Hematopoietic multipotent progenitor cell treated with erythropoietin and hydrocortisone succinate and interleukin-3 and kit ligand, for 4 days (in vitro differentiated cells): Measurements from ENCODE around the gene TERF2IP.

Experiments used
- DNase-seq: peaks from one replicate; pipeline ENCODE4 v3.0.0-alpha.2; 2015

Gene TERF2IP

GRCh38 chr16:75644240-75645012 lies 3.1 kb upstream of the TERF2IP start:
- DNase-seq = no peak

GRCh38 chr16:75647112-75647491 lies 471 bp upstream of the TERF2IP start:
- no peak for DNase-seq

GRCh38 chr16:75648265-75649076 lies 898 bp downstream of the TERF2IP start:
- DNase-seq = peak; percentile 92

- peak; percentile 13 for DNase-seq
Measured at GRCh38 chr16:75653922-75654321, 6.3 kb downstream of the TERF2IP start.

GRCh38 chr16:75658175-75658574 lies 10.6 kb downstream of the TERF2IP start:
- DNase-seq = no peak

GRCh38 chr16:75660321-75660720 lies 12.7 kb downstream of the TERF2IP start:
- no peak for DNase-seq

- no peak for DNase-seq
Measured at GRCh38 chr16:75660726-75661302, 13.2 kb downstream of the TERF2IP start.

GRCh38 chr16:75667503-75667902 lies 19.9 kb downstream of the TERF2IP start:
- no peak for DNase-seq

GRCh38 chr16:75676909-75677308 lies 29.3 kb downstream of the TERF2IP start, which contains the start of gene CPHXL2:
Gene CPHXL2 (minus strand): TSS chr16:75677009. CDS start chr16:75676999, 10 bp downstream.
- DNase-seq = no peak

- no peak for DNase-seq
Measured at GRCh38 chr16:75679366-75679765, 31.8 kb downstream of the TERF2IP start.

GRCh38 chr16:75682308-75682707 lies 34.7 kb downstream of the TERF2IP start:
- DNase-seq = no peak

- DNase-seq = no peak
Measured at GRCh38 chr16:75687361-75687760, 39.8 kb downstream of the TERF2IP start.

GRCh38 chr16:75695708-75696107 lies 48.1 kb downstream of the TERF2IP start:
- DNase-seq = peak; percentile 25

GRCh38 chr16:75697571-75697970 lies 50.0 kb downstream of the TERF2IP start:
- DNase-seq = no peak

- no peak for DNase-seq
Measured at GRCh38 chr16:75701361-75701760, 53.8 kb downstream of the TERF2IP start, which contains the start of gene DUXB. Gene DUXB (minus strand): TSS chr16:75701461. CDS start chr16:75701418, 43 bp downstream.

GRCh38 chr16:75702242-75702641 lies 54.7 kb downstream of the TERF2IP start:
- peak; percentile 44 for DNase-seq

- no peak for DNase-seq
Measured at GRCh38 chr16:75703306-75703705, 55.7 kb downstream of the TERF2IP start.
